Hepatocyte (in vitro differentiated cells): ENCODE data around the gene ADGRD1. TPM values are rescaled to one million over a fixed set of nuclear protein-coding genes. Genes with fewer than 3 reads are reported as not detected.
A peak's percentile ranks its signal among the peaks of the same experiment; 100 is the strongest.

ENCODE experiments used
- DNase-seq: peaks from one replicate; pipeline ENCODE4 v3.0.0-alpha.2; 2016; ENCODE audit warnings: low spot score
- H2AFZ ChIP-seq: fragments of 200-600 bp; sonication (generic); 2 replicates; pipeline ENCODE4 v1.6.0; 2016; ENCODE audit warnings: antibody characterized with exemption, mild to moderate bottlenecking
- H3K27ac ChIP-seq: fragments of 200-600 bp; sonication (generic); 2 replicates; pipeline ENCODE4 v1.5.1; 2016; ENCODE audit warnings: mild to moderate bottlenecking
- H3K27me3 ChIP-seq: fragments of 200-600 bp; sonication (generic); 2 replicates; pipeline ENCODE4 v1.6.1; 2016
- H3K36me3 ChIP-seq: fragments of 200-600 bp; sonication (generic); replicated peaks from 2 replicates; pipeline ENCODE4 v1.5.1; 2016; ENCODE audit warnings: low read depth; ENCODE audit not compliant: insufficient read depth
- H3K4me1 ChIP-seq: fragments of 200-600 bp; sonication (generic); 2 replicates; pipeline ENCODE4 v1.5.1; 2016; ENCODE audit warnings: mild to moderate bottlenecking, moderate library complexity; ENCODE audit not compliant: insufficient read depth
- H3K4me2 ChIP-seq: fragments of 200-600 bp; sonication (generic); 2 replicates; pipeline ENCODE4 v1.6.0; 2016
- H3K4me3 ChIP-seq: fragments of 200-600 bp; sonication (generic); 2 replicates; pipeline ENCODE4 v1.5.1; 2016; ENCODE audit warnings: mild to moderate bottlenecking
- H3K79me2 ChIP-seq: fragments of 200-600 bp; sonication (generic); 2 replicates; pipeline ENCODE4 v1.6.0; 2017; ENCODE audit warnings: mild to moderate bottlenecking
- H3K9me2 ChIP-seq: fragments of 200-600 bp; sonication (generic); replicated peaks from 2 replicates; pipeline ENCODE4 v1.6.0; 2017; ENCODE audit warnings: mild to moderate bottlenecking; ENCODE audit not compliant: insufficient read depth
- H3K9me3 ChIP-seq: fragments of 200-600 bp; sonication (generic); 2 replicates; pipeline ENCODE4 v1.5.1; 2016; ENCODE audit warnings: low read depth, mild to moderate bottlenecking
- H4K20me1 ChIP-seq: fragments of 200-600 bp; sonication (generic); 2 replicates; pipeline ENCODE4 v1.6.0; 2016; ENCODE audit warnings: mild to moderate bottlenecking; ENCODE audit not compliant: insufficient read depth, poor library complexity, severe bottlenecking
- EZH2 ChIP-seq: fragments of 200-600 bp; sonication (generic); IDR thresholded peaks from 2 replicates; pipeline ENCODE4 v1.6.1; 2016; ENCODE audit warnings: antibody characterized with exemption, mild to moderate bottlenecking, borderline replicate concordance
- EZH2phosphoT487 ChIP-seq: fragments of 200-600 bp; sonication (generic); IDR thresholded peaks from one replicate; pipeline ENCODE4 v1.6.1; 2018; ENCODE audit warnings: antibody characterized with exemption, mild to moderate bottlenecking, low read depth, moderate library complexity; ENCODE audit not compliant: unreplicated experiment, severe bottlenecking
- WGBS: methylation state at CpG from one replicate; pipeline ENCODE4 v1.1.6; 2016; ENCODE audit warnings: low lambda C conversion rate; ENCODE audit errors: missing lambda C conversion rate; 5-methylcytosine and 5-hydroxymethylcytosine counted together
- polyA plus RNA-seq: library from polyadenylated mRNA; unstranded; fragments of >200 nt; fragmentation: Nextera tagmentation; extraction: Ambion mirVana; gene quantifications from 2 replicates; pipeline ENCODE4 v1.2.1, GENCODE V29; 2016
- total RNA-seq: library from RNA; depleted of rRNA; stranded (reverse); fragments of >200 nt; gene quantifications from 2 replicates; pipeline ENCODE4 v1.2.3, GENCODE V29; 2014
- TF ChIP-seq, protein P1 (sequence below): fragments of 200-600 bp; sonication (generic); IDR thresholded peaks from 2 replicates; pipeline ENCODE4 v1.5.1; 2016; ENCODE audit warnings: antibody characterized with exemption, mild to moderate bottlenecking; ENCODE audit not compliant: poor library complexity

The ADGRD1 gene
- total and polyA plus RNA-seq, 2 experiments from 2014 or later = 18.1 to 18.5 TPM

DNA sequence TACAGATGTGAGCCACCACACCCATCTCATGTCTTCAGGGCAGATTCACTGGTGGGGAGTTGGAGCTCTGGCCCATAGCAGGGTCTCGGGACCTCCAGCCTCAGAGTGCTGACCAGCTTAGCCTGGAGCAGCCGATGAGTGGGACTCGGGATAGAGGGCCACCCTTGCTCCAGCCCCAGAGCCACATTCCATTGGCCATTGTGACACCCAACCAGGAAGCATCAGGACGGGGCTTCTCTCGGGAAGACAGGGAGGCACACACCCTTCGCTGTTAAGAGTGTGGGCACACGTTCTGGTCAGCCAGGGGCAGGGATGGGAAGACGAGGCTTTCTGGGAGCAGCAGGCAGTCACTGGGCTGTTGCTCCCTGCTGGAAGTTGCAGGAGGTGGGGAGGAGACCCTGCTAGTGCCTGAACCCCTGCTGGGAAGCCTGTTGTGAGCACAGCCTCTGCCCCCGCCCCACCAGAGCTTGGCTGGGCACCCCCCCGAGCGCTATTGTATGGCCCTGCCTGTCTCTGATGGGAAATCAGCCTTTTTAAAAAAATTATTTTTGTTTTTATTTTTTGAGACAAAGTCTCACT is 1.6 kb downstream of the ADGRD1 start:
- peak overlapping the region; percentile 81 for H3K4me2 ChIP-seq
- WGBS = 86% methylated on average over 11 of the region's 11 CpGs
- no peak overlapping the region for H2AFZ ChIP-seq
- H3K27ac ChIP-seq = no peak overlapping the region
- H3K4me1 ChIP-seq = peaks cover 34% of the 10 kb centered on the region
- H3K79me2 ChIP-seq = peaks cover 3% of the 10 kb centered on the region
- no peak overlapping the region for H3K4me3 ChIP-seq
- H3K9me2 ChIP-seq = no peaks in the 10 kb centered on the region
- H3K36me3 ChIP-seq = no peaks in the 10 kb centered on the region
- TF ChIP-seq EZH2phosphoT487 = no peak
- TF ChIP-seq, protein P1, sequence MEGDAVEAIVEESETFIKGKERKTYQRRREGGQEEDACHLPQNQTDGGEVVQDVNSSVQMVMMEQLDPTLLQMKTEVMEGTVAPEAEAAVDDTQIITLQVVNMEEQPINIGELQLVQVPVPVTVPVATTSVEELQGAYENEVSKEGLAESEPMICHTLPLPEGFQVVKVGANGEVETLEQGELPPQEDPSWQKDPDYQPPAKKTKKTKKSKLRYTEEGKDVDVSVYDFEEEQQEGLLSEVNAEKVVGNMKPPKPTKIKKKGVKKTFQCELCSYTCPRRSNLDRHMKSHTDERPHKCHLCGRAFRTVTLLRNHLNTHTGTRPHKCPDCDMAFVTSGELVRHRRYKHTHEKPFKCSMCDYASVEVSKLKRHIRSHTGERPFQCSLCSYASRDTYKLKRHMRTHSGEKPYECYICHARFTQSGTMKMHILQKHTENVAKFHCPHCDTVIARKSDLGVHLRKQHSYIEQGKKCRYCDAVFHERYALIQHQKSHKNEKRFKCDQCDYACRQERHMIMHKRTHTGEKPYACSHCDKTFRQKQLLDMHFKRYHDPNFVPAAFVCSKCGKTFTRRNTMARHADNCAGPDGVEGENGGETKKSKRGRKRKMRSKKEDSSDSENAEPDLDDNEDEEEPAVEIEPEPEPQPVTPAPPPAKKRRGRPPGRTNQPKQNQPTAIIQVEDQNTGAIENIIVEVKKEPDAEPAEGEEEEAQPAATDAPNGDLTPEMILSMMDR = no peak
- TF ChIP-seq EZH2 = no peak
- H3K9me3 ChIP-seq = no peaks in the 10 kb centered on the region
- H3K27me3 ChIP-seq = no peaks in the 10 kb centered on the region
- no peaks in the 10 kb centered on the region for H4K20me1 ChIP-seq
- DNase-seq = no peak

DNA sequence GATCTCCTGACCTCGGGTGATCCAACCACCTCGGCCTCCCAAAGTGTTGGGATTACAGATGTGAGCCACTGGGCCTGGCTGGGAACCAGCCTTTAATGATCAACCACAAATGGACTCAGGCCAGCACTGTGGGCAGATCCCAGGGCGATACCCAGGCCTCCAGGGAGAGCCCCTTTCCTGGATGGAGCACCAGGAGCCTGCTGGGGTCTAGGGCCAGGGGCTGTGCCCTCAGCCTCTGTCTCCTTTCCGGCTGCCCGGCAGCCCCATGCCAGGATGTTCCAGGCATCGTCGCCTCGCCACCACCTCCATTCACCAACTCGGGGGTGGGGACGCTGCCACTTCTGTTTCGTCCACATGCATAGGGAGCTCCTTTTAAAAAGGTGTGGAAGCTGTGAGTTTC is 2.3 kb downstream of the ADGRD1 start:
- no peak overlapping the region for H3K4me3 ChIP-seq
- H3K9me2 ChIP-seq = no peaks in the 10 kb centered on the region
- WGBS = 97% methylated on average over 11 of the region's 11 CpGs
- no peaks in the 10 kb centered on the region for H3K27me3 ChIP-seq
- TF ChIP-seq EZH2 (no peak), EZH2phosphoT487 (no peak)
- TF ChIP-seq, protein P1 = no peak
- no peak for DNase-seq
- peaks cover 34% of the 10 kb centered on the region for H3K4me1 ChIP-seq
- no peak overlapping the region for H3K27ac ChIP-seq
- no peaks in the 10 kb centered on the region for H3K9me3 ChIP-seq
- H2AFZ ChIP-seq = no peak overlapping the region
- H4K20me1 ChIP-seq = no peaks in the 10 kb centered on the region
- H3K36me3 ChIP-seq = no peaks in the 10 kb centered on the region
- H3K4me2 ChIP-seq = peak overlapping the region; percentile 81
- peaks cover 3% of the 10 kb centered on the region for H3K79me2 ChIP-seq

DNA sequence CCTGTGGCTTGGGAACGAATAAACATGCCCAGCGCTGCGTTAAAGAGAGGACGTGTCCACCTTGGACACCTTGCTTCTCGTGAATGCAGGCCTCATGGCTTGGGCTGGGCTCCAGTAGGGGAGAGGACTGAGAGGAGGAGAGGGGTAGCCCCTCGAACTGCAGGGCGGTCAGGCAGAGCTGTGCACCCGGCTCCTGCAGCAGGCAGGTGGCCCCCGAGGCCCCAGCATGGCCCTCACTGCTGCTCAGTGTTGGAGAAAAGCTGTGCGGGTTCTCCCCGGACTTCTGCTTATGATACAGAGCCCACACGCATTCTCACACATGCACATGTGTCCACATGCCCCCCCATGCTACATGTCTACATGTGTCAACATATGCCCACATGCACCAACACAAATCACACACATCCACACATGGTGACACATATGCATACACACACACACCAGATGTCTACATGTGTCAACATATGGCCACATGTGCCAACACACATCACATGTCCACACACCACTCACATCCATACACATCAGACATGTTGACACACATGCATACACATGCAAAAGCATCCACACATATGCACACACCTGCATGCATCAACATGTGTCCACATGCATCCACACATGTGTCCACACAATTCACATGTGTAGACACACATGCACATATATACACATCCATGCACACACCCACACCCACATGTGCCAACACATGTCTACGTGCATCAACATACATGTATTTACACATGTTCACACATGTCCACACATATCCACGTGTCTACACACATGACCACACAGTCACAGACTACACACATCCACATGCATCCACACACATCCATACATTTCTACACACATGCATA is 3.0 kb downstream of the ADGRD1 start:
- H3K9me2 ChIP-seq = no peaks in the 10 kb centered on the region
- no peak for TF ChIP-seq EZH2
- TF ChIP-seq, protein P1 = no peak
- no peak for TF ChIP-seq EZH2phosphoT487
- no peaks in the 10 kb centered on the region for H3K36me3 ChIP-seq
- no peaks in the 10 kb centered on the region for H3K9me3 ChIP-seq
- WGBS = 95% methylated on average over 14 of the region's 14 CpGs
- no peak overlapping the region for H3K4me3 ChIP-seq
- peaks cover 3% of the 10 kb centered on the region for H3K79me2 ChIP-seq
- H3K4me2 ChIP-seq = no peak overlapping the region
- peaks cover 30% of the 10 kb centered on the region for H3K4me1 ChIP-seq
- no peak overlapping the region for H2AFZ ChIP-seq
- H3K27ac ChIP-seq = no peak overlapping the region
- no peaks in the 10 kb centered on the region for H4K20me1 ChIP-seq
- no peak for DNase-seq
- H3K27me3 ChIP-seq = no peaks in the 10 kb centered on the region
